NCI-H2029 treated with DMSO at 0.1 percent for 48 hours (cell line): ENCODE measurements around the gene NOP56.
"Not testable (repeated sequence)": the region's sequence is repeated elsewhere in the genome, so short reads cannot be mapped to it uniquely, and the experiment has no call there.

Experiments
- DNase-seq: peaks from one replicate; lab custom pipeline; 2025; lab: John Stamatoyannopoulos, UW

Gene NOP56

GRCh38 chr20:2687514-2687913, 35.1 kb downstream of the NOP56 start:
- DNase-seq, result no peak

- no peak for DNase-seq
Measured at GRCh38 chr20:2688041-2688591, 35.7 kb downstream of the NOP56 start.

- DNase-seq, result no peak
Measured at GRCh38 chr20:2690213-2690612, 37.8 kb downstream of the NOP56 start.

- no peak for DNase-seq
Measured at GRCh38 chr20:2690718-2691117, 38.3 kb downstream of the NOP56 start.

GRCh38 chr20:2691127-2691526, 38.7 kb downstream of the NOP56 start:
- DNase-seq, result no peak

- DNase-seq, result no peak
Measured at GRCh38 chr20:2691663-2692035, 39.2 kb downstream of the NOP56 start.

- DNase-seq, result no peak
Measured at GRCh38 chr20:2692036-2692885, 39.8 kb downstream of the NOP56 start, which contains the start of gene EBF4. Gene EBF4 (plus strand): TSS chr20:2692780. CDS start chr20:2693646, 866 bp downstream.

- DNase-seq, result no peak
Measured at GRCh38 chr20:2692886-2693285, 40.5 kb downstream of the NOP56 start.

- no peak for DNase-seq
Measured at GRCh38 chr20:2693286-2694007, 41.0 kb downstream of the NOP56 start.

- DNase-seq, result no peak
Measured at GRCh38 chr20:2694008-2694471, 41.6 kb downstream of the NOP56 start.

- no peak for DNase-seq
Measured at GRCh38 chr20:2694519-2694918, 42.1 kb downstream of the NOP56 start.

- DNase-seq, result no peak
Measured at GRCh38 chr20:2695206-2695983, 43.0 kb downstream of the NOP56 start.

GRCh38 chr20:2695984-2696525, 43.6 kb downstream of the NOP56 start:
- DNase-seq, result not testable (repeated sequence)

- DNase-seq, result no peak
Measured at GRCh38 chr20:2696646-2697045, 44.2 kb downstream of the NOP56 start.

- no peak for DNase-seq
Measured at GRCh38 chr20:2697768-2698167, 45.3 kb downstream of the NOP56 start.

GRCh38 chr20:2698186-2698817, 45.9 kb downstream of the NOP56 start:
- DNase-seq, result no peak

GRCh38 chr20:2698912-2699311, 46.5 kb downstream of the NOP56 start:
- no peak for DNase-seq

- DNase-seq, result no peak
Measured at GRCh38 chr20:2699775-2700413, 47.5 kb downstream of the NOP56 start.

- no peak for DNase-seq
Measured at GRCh38 chr20:2700913-2701620, 48.6 kb downstream of the NOP56 start.

GRCh38 chr20:2701671-2702081, 49.2 kb downstream of the NOP56 start:
- no peak for DNase-seq
